ENCODE data around the gene HSD17B1. TPM values are rescaled to one million over a fixed set of nuclear protein-coding genes. Genes with fewer than 3 reads are reported as not detected.

Gene HSD17B1
- total and polyA plus RNA-seq, 2 of the 13 experiments (the other 11 are each of a cell fraction or from before 2014, with no cell fraction given) = 0.54 to 0.93 TPM

DNA sequence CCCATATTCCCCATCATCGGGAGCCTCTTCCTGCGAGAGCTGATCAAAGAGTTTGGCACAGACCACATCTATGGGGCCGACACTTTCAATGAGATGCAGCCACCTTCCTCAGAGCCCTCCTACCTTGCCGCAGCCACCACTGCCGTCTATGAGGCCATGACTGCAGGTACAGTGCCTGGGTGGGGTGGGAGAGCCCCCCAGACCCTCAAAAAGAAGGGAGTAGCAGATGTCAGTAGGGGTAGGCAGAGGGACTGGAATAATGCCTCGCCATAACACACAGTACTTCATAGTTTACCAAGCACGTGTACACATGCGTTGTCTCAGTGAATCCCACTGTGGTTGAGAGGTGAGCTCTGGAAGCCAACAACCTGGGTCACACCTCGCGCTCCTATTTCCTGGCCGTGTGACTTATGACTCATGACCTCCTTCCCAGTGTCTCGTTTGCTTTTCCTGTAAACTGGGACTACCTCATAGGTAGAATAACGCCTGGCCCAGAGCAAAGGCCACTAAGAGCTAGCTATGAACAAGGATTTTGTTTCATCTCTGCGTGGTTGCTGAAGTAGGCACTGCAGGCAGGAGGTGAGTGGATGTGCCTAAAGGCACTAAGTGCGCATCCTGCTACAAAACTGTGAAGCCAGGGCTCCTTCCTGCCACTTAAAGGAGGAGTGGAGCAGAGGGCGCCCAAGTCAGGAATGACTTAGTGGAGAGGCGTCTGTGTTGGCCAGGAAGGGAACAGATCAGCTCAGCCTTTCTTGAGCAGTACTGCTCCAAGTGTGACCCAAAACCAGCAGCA lies 11.5 kb upstream of the HSD17B1 start (continued):
- peak; percentile 32; the same call in 1 of the 2 replicates for TF ChIP-seq ZFP91 (CRISPR knock-in tag; IDR thresholded peaks at IDR 0.05; ENCODE audit: borderline replicate concordance)
- 0 out of 2 replicates have a peak, but pooled peaks have one; percentile 23 for TF ChIP-seq RFX5 (IDR thresholded peaks at IDR 0.05; ENCODE audit: low read depth, low read length)
- TF ChIP-seq, protein P1, sequence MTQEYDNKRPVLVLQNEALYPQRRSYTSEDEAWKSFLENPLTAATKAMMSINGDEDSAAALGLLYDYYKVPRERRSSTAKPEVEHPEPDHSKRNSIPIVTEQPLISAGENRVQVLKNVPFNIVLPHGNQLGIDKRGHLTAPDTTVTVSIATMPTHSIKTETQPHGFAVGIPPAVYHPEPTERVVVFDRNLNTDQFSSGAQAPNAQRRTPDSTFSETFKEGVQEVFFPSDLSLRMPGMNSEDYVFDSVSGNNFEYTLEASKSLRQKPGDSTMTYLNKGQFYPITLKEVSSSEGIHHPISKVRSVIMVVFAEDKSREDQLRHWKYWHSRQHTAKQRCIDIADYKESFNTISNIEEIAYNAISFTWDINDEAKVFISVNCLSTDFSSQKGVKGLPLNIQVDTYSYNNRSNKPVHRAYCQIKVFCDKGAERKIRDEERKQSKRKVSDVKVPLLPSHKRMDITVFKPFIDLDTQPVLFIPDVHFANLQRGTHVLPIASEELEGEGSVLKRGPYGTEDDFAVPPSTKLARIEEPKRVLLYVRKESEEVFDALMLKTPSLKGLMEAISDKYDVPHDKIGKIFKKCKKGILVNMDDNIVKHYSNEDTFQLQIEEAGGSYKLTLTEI (CRISPR knock-in tag; conservative IDR thresholded peaks at IDR 0.05) = no peak
- no peak for TF ChIP-seq REXO4 (CRISPR knock-in tag; IDR thresholded peaks at IDR 0.05; ENCODE audit: borderline replicate concordance)
- no peak for TF ChIP-seq ZNF775 (CRISPR knock-in tag; IDR thresholded peaks at IDR 0.05; ENCODE audit: borderline replicate concordance)
- peak; percentile 72; the same call in 1 of the 2 replicates for TF ChIP-seq ARID4A (CRISPR knock-in tag; IDR thresholded peaks at IDR 0.05; ENCODE audit: borderline replicate concordance)
- 0 out of 2 replicates have a peak, but pooled peaks have one; percentile 44 for TF ChIP-seq NAIF1 (CRISPR knock-in tag; IDR thresholded peaks at IDR 0.05; ENCODE audit: borderline replicate concordance)
- TF ChIP-seq HOXD1 (CRISPR knock-in tag; IDR thresholded peaks at IDR 0.05) = peak; percentile 39; the same call in 1 of the 2 replicates
- TF ChIP-seq ASH2L (IDR thresholded peaks at IDR 0.05; ENCODE audit: insufficient read length, low read depth, low read length) = peak; percentile 44
- peak; percentile 96 for TF ChIP-seq SALL1 (CRISPR knock-in tag; IDR thresholded peaks at IDR 0.05)
- TF ChIP-seq ZNF576 (CRISPR knock-in tag; IDR thresholded peaks at IDR 0.05) = 0 out of 2 replicates have a peak, but pooled peaks have one; percentile 26
- TF ChIP-seq ZNF251 (CRISPR knock-in tag; IDR thresholded peaks at IDR 0.05) = no peak
- 0 out of 2 replicates have a peak, but pooled peaks have one; percentile 53 for TF ChIP-seq ZNF710 (CRISPR knock-in tag; IDR thresholded peaks at IDR 0.05; ENCODE audit: borderline replicate concordance)
- TF ChIP-seq ZFP90 (CRISPR knock-in tag; IDR thresholded peaks at IDR 0.05; ENCODE audit: borderline replicate concordance) = no peak; the same call in 1 of the 2 replicates
- peak; percentile 67; the same call in 1 of the 2 replicates for TF ChIP-seq GABPB1 (CRISPR knock-in tag; IDR thresholded peaks at IDR 0.05)
- no peak for TF ChIP-seq NFIB (CRISPR knock-in tag; IDR thresholded peaks at IDR 0.05; ENCODE audit: borderline replicate concordance)
- TF ChIP-seq ZBTB1 (CRISPR knock-in tag; IDR thresholded peaks at IDR 0.05; ENCODE audit: borderline replicate concordance) = no peak
